HG02759 (cell line): ENCODE measurements around the gene CFAP251.
"Not testable (repeated sequence)": the region's sequence is repeated elsewhere in the genome, so short reads cannot be mapped to it uniquely, and the experiment has no call there.

Experiments used
- ATAC-seq: cut with Tn5 transposase; IDR thresholded peaks from one replicate; pipeline ENCODE4 v1.9.1; 2021; ENCODE audit warnings: mild to moderate bottlenecking, moderate library complexity; ENCODE audit not compliant: unreplicated experiment

Gene CFAP251, protein sequence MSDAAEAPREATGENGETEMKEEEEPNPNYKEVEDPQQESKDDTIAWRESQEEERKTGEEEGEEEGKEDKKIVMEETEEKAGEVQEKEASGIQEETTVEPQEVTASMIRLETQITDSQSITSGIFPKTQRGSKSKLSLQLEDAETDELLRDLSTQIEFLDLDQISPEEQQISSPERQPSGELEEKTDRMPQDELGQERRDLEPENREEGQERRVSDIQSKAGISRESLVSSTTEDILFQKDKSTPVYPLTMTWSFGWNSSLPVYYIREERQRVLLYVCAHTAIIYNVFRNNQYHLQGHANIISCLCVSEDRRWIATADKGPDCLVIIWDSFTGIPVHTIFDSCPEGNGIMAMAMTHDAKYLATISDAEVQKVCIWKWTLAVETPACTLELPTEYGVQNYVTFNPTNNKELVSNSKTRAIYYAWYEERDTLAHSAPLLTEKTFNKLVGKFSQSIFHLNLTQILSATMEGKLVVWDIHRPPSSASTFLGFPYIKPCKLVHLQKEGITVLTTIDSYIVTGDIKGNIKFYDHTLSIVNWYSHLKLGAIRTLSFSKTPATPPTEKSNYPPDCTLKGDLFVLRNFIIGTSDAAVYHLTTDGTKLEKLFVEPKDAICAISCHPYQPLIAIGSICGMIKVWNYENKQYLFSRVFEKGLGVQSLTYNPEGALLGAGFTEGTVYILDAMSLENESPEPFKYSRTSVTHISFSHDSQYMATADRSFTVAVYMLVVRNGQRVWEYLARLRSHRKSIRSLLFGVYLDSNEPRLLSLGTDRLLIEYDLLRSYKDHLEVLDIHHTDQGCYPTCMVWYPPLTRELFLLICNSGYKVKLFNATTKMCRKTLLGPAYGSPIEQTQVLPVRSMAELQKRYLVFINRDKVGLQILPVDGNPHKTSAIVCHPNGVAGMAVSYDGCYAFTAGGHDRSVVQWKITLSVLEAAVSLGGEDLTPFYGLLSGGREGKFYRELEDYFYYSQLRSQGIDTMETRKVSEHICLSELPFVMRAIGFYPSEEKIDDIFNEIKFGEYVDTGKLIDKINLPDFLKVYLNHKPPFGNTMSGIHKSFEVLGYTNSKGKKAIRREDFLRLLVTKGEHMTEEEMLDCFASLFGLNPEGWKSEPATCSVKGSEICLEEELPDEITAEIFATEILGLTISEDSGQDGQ

DNA sequence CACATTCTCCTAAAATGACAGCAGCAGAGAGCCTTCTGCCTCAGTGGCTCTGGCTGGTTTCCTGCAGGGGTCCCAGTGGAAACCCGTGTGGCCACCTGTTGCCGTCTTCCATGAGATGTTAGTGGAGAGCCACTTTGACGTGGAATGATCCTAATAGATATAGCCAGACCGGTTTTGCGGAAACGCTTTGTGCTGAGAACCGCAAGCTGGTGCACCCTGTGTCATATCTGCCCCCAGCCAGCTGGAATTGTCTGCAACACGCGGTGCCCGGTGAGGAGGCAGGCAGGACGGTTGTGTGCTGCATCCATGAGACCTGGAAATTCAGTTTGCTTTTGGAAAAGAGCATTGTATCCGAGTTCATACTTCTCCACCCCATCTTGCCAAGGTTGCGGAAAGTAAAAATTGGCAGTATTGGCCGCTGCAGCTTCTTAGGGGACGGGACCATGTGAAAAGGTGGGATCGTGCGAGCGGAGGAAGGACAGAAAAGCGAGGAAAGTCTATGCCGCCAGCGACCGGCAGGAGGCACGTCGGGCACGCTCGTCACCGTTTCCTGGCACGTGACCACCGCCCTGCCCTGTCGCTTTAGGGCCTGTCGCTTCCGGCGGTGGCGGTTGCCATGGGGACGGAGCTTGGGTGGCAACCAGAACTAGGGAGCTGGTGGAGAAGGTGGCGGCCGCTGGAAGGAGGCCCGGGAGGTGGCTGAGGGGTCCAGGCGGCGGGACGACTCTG, at the start of gene CFAP251:
Gene CFAP251 (plus strand): TSS at position 643 of the 729 bp plus-strand sequence. CDS start 2,714 bp downstream, outside the sequence.
- peak; percentile 98 for ATAC-seq

DNA sequence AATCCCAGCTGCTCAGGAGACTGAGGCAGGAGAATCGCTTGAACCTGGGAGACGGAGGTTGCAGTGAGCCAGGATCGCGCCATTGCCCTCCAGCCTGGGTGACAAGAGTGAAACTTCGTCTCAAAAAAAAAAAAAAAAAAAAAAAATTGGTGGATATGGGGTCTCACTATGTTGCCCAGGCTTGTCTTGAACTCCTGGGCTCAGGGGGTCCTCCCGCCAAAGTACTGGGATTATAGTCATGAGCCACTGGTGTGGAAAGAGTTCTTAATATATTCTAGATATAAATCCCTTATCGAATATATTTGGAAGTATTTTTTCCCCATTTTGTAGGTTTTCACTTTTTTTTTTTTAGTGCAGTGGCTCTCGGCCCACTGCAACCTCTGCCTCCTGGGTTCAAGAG, 49.2 kb upstream of the CFAP251 start:
- ATAC-seq, result not testable (repeated sequence)

DNA sequence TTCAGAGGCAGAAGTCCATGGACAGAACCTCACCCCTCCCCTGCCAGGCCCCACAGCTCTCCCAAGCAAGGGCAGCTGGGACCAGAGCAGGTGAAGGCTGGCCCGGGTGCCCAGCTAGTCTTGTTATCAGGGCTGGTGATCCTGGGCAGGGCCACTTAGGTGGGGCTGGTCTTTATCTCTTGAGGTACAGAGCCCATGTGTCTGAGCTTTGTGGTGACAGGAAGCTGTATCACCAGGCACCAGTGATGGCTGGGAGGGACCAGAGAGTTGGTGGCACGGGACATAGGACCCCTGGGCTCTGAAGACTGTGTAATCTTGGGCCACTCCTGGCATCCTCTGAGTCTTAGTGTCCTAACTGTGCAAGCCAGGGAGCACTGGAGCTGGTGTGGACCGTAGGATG, 46.9 kb upstream of the CFAP251 start:
- no peak for ATAC-seq

DNA sequence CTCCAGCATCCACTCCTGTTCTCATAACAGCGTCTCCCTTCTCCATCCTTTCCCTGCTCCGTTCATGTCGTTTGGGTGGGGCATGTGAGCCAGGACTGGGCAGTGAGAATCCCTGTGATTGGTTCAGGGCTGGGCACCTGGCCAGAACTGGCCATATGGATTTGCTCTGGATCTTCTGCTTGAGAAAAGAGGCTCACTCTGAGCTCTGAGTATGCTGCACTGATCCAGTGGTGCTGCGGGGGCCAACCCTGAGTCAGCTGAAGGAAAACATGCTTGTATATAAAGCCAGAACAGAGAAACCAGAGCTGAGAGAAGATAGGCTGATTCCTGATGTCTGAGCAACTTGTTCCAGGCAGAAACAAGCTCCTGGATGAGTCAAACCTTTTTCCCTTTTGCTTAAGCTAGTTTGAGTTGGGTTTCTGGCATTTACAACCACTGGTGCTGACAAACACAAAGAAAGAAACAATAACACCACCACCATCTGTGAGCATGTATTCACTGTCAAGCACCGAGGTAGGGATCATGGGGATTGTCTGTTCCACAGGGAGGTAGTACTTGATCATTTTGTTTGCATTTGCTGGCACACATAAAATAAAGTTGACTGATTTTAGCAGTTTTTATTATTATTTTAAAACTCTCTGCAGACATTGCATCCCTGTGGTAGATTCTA, 45.7 kb upstream of the CFAP251 start:
- no peak for ATAC-seq

DNA sequence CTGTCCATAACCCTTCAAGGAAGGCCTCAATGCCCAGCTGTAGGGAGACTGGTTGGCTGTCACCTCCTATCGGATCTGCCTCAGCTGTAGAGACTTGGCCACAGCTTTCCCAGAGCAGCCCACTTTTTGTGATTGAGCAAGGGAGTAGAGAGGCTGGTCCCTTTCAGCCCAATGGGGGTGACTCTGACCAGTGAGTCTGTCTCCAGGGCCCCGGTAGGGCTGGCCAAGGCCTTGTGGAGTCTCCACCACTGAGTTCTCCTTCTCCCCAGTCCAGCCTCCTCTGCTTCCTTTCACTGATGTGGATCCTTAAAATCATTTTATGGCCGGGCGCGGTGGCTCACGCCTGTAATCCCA, 45.2 kb upstream of the CFAP251 start:
- no peak for ATAC-seq

DNA sequence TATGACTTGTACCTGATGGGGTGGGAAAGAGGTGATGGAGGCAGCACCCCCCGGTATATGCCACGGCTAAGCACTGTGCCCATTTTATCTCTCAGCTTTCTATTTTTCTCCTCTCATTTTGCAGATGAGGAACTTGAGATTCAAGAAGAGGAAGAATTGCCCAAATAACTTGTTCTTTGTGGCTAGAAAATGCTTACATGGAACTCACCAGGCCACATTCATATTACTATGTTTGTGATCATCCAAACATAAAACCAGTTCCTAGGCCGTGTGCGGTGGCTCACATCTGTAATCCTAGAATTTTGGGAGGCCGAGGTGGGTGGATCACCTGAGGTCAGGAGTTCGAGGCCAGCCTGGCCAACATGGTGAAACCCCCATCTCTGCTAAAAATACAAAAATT, 44.3 kb upstream of the CFAP251 start:
- no peak for ATAC-seq

DNA sequence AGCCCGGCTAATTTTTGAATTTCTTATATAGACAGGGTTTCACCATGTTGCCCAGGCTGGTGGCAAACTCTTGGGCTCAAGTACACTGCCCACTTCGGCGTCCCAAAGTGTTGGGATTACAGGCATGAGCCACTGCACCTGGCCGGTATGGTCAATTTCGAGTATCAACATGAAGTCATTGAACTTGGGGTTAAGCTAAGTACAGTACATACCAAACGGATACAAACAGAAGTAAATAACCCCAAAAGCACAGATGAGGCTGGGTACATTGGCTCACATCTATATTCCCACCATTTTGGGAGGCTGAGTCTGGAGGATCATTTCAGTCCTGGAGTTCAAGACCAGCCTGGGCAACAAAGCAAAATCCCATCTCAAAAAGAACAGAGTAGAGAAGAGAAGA, 42.8 kb upstream of the CFAP251 start:
- ATAC-seq, result no peak

DNA sequence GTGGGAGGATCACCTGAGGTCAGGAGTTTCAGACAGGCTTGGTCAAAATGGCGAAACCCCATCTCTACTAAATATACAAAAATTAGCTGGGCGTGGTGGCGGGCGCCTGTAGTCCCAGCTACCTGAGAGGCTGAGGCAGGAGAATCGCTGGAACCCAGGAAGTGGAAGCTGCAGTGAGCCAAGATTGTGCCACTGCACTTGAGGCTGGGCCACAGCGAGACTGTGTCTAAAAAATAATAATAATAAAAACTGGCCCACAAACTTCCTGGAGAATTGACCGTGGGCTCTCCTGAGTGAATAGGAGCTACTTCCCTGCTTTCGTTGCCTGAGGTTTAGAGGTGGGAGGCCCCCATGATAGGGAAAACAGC, 42.3 kb upstream of the CFAP251 start:
- not testable (repeated sequence) for ATAC-seq

DNA sequence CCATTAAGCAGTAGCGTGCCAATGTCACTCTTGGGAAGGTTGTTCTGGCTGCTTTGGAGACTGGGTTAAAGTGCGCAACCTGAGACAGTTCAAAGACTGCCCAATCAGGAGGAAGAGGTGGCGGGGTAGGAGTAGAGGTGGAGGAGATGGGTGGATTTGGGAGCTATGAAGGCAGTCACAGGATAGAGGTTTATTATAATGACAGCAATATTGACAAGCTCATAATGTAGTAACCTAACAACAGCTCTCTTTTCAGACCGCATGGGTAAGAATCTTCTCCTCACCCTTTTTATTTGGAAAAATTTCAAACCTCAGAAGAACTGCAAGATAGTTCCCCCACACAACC, 35.1 kb upstream of the CFAP251 start:
- no peak for ATAC-seq

DNA sequence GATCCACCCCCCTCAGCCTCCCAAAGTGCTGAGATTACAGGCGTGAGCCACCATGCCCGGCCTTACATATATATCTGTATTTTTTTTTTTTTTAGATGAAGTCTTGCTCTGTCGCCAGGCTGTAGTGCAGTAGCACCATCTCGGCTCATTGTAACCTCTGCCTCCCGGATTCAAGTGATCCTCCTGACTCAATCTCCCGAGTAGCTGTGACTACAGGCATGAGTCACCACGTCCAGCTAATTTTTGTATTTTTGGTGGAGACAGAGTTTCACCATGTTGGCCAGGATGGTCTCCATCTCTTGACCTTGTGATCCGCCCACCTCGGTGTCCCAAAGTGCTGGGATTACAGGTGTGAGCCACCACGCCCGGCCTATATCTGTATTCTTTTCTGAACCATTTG, 33.3 kb upstream of the CFAP251 start:
- not testable (repeated sequence) for ATAC-seq

DNA sequence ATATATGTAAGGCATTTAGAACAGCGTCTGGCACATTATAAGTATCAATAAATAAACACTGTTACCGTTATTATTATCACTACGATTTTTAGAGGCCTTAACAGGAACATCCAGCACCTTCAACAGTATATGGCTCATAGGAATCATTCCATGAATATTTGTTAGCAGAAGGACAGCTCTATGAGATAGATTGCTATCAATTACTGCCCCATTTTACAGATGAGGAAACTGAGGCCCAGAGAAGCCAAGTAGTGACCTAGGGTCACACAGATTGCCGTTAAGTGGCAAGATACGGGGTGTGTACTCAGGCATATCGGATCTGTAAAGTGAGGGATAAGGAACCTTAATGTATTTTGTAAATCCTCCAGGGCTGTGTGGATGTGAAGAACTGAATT, 30.3 kb upstream of the CFAP251 start:
- ATAC-seq, result no peak

DNA sequence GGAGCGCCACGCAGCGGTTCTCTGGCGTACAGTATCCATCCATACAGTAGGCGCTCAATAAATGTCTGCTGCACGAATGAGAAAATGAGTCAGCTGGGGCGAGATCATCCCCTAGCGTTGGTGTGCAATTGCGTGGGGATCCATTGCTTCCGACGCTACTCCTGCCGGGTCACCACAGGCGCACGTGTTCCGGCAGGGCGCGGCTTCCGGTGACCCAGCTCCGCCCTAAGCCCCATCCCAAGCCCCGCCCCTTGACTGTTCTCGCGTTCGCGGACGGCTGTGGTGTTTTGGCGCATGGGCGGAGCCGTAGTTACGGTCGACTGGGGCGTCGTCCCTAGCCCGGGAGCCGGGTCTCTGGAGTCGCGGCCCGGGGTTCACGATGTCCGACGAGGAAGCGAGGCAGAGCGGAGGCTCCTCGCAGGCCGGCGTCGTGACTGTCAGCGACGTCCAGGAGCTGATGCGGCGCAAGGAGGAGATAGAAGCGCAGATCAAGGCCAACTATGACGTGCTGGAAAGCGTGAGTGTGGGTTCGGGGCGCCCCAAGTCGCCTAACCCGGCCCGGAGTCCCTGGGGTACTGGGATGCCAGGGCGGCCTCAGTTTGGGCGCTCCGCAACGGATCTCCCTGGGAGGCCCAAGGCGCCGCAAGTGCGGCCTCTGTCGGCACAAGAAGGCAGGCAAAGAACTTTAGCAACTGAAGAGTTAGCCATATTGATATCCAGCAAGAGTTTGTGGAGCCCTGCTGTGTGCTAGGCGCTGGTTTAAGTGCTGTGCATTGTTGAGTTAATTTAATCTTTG, 29.7 kb upstream of the CFAP251 start, which contains the start of gene PSMD9:
Gene PSMD9 (plus strand): TSS at position 313 of the 796 bp plus-strand sequence. CDS start 67 bp downstream, at position 380.
- peak; percentile 95 for ATAC-seq

DNA sequence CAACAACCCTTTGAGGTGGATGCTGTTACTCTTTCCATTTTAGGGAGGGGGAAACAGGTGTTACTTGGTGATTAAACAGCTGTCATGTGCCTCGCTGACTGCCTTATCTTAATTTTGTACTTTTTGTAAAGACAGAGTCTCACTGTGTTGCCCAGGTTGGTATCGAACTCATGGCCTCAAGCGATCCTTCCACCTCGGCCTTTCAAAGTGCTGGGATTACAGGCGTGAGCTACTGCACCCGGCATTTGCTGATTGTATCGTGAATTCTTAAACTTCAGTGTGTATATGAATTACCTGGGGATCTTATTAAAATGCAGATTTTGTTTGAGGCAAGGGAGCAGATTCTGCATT, 29.1 kb upstream of the CFAP251 start:
- no peak for ATAC-seq

DNA sequence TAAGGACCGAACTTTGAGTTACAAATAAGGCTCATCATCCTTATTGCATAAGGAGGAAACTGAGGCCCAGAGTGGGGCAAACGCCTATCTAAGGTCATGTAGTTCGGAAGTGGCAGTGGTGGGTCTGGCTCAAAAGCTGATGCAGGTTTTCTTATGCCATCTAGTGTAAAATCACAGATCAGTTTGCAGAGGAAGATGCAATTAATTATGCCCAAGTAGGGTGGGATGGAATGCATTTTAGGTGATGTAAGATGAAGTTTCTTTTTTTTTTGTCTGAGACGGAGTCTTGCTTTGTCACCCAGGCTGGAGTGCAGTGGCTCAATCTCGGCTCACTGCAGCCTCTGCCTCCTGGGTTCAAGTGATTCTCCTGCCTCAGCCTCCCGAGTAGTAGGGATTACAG, 28.7 kb upstream of the CFAP251 start:
- not testable (repeated sequence) for ATAC-seq

DNA sequence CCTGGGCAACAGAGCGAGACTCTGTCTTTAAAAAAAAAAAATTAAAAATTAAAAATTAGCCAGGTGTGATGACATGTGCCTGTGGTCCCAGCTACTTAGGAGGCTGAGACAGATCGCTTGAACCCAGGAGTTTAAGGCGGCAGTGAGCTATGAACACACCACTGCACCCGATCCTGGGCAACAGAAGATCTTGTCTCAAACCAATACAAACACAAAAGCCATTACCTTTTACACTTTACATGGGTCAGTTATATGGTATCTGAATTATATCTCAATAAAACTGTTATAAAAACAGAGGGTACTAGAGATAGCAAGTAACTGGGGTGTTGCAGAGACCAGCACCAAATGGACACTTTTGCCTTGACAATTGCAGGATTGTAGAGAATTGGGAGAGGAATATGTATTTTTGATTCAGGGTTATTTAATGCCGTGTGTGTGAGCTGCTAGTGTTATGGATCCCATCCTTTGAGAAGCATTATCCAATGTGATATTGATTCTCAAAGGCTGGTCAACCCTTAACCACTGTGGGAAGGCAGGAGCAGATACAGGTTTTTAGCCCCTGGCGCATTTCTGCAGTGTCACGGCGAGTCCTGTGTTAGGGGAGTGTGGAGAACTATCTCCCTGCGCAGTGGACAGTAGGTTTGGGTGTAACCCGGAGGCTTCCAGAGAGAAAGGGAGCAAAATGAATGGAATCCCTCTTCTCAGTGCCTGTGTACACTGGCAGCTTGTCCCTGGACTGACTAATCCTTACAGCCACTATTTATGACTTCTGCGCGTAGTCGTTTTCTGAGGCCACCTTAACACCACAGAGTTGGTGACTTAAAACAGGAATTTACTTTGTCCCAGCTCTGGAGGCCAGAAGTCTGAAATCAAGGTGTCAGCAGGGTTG, 25.5 kb upstream of the CFAP251 start:
- ATAC-seq, result no peak

DNA sequence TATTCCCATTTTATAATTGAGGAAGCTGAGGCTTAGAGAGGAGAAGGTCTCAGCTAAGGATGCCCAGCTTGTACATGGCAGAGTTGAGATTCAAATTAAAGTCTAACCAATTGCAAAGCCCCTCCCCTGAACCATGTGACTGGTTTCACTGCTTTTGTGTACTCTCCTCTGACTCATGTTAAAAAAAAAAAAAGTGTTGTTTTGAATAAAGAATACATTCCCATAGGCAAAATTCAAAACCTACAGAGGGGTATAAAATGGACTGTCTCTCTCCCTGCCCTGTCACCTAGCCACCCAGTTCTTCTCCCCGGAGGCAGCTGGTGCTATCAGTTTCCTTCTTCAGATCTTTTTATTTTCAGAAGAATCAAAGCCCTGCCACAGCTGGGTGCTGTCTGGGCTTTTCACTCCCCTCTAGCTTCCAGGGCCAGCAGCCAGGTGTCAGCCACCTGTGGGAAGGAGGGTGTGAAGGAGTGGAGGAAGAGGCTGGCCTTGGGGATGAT, 24.4 kb upstream of the CFAP251 start:
- no peak for ATAC-seq

DNA sequence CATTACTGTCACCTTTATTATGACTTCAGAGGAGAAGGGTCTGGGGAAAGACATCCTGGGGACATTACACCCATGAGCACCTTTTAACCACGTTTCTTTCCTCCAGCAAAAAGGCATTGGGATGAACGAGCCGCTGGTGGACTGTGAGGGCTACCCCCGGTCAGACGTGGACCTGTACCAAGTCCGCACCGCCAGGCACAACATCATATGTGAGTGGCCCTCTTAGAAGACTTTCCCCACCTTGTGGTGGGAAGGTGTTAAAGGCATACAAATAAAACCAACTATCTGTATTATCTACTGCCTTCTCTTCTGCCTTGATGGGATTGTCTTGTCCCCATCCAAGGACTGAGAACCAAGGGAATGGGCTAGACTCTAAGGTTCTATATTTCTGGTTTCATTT, 23.8 kb upstream of the CFAP251 start:
- ATAC-seq, result no peak

DNA sequence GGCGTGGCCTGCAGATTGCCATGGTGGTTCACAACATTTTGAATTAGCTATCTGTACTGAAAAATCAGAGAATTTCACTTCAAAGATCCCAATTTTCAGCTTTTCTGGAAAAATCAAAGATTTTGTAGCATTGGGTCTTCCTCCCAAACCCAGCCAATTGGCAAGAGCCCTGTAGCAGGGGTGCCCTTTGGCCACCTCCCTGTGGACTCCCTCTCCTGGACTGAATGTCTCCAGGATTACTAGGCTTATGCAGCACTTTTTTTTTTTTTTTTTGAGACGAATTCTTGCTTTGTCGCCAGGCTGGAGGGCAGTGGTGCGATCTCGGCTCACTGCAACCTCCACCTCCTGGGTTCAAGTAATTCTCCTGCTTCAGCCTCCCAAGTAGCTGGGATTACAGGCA, 20.1 kb upstream of the CFAP251 start:
- ATAC-seq, result no peak
